Stimulated activated CD8-positive, alpha-beta memory T cell treated with anti-CD3 and anti-CD28 coated beads, Interleukin-15, amount 100 ng/mL, for 1 hour (primary cell): Measurements from ENCODE around the gene TP53I11.

ENCODE experiments used
- DNase-seq: peaks from one replicate; pipeline ENCODE4 v3.0.0-alpha.2; 2020; ENCODE audit warnings: low read depth

The TP53I11 gene

GRCh38 chr11:44957040-44957515 lies 6.4 kb upstream of the TP53I11 start:
- DNase-seq, result no peak

GRCh38 chr11:44955015-44955738 lies 4.5 kb upstream of the TP53I11 start:
- no peak for DNase-seq

GRCh38 chr11:44954051-44954906 lies 3.6 kb upstream of the TP53I11 start:
- no peak for DNase-seq

- no peak for DNase-seq
Measured at GRCh38 chr11:44952500-44953260, 2.0 kb upstream of the TP53I11 start.

GRCh38 chr11:44952082-44952481 lies 1.4 kb upstream of the TP53I11 start:
- no peak for DNase-seq

GRCh38 chr11:44950031-44950624 lies 555 bp downstream of the TP53I11 start:
- no peak for DNase-seq

GRCh38 chr11:44949160-44950030 lies 1.3 kb downstream of the TP53I11 start:
- no peak for DNase-seq

GRCh38 chr11:44948155-44948554 lies 2.5 kb downstream of the TP53I11 start:
- DNase-seq, result no peak

GRCh38 chr11:44947114-44947513 lies 3.6 kb downstream of the TP53I11 start:
- DNase-seq, result no peak

GRCh38 chr11:44946263-44946662 lies 4.4 kb downstream of the TP53I11 start:
- no peak for DNase-seq

GRCh38 chr11:44945666-44946065 lies 5.0 kb downstream of the TP53I11 start:
- DNase-seq, result no peak

GRCh38 chr11:44944853-44945235 lies 5.8 kb downstream of the TP53I11 start:
- DNase-seq, result no peak

GRCh38 chr11:44944181-44944852 lies 6.4 kb downstream of the TP53I11 start:
- no peak for DNase-seq

- DNase-seq, result no peak
Measured at GRCh38 chr11:44943696-44944095, 7.0 kb downstream of the TP53I11 start.

GRCh38 chr11:44943118-44943517 lies 7.6 kb downstream of the TP53I11 start:
- DNase-seq, result no peak

GRCh38 chr11:44942029-44942955 lies 8.4 kb downstream of the TP53I11 start:
- no peak for DNase-seq

GRCh38 chr11:44941259-44942021 lies 9.2 kb downstream of the TP53I11 start:
- no peak for DNase-seq

GRCh38 chr11:44940835-44941234 lies 9.8 kb downstream of the TP53I11 start:
- DNase-seq, result no peak

GRCh38 chr11:44940404-44940803 lies 10.3 kb downstream of the TP53I11 start:
- DNase-seq, result no peak
